NCI-H1105 (cell line): ENCODE measurements around the gene ARPP21.
"Not testable (repeated sequence)": the region's sequence is repeated elsewhere in the genome, so short reads cannot be mapped to it uniquely, and the experiment has no call there.

Experiments
- DNase-seq: peaks from one replicate; lab custom pipeline; 2025; lab: John Stamatoyannopoulos, UW

Gene ARPP21

GRCh38 chr3:35639254-35640186 is at the start of gene ARPP21:
TSS of gene ARPP21 (plus strand) at chr3:35639525. CDS start at chr3:35681752, 42,227 bp downstream.
- no peak for DNase-seq

- DNase-seq = no peak
Observed at GRCh38 chr3:35592589-35593295, 46.6 kb upstream of the ARPP21 start.

GRCh38 chr3:35594739-35595138 is 44.6 kb upstream of the ARPP21 start:
- DNase-seq = no peak

- DNase-seq = no peak
Observed at GRCh38 chr3:35596335-35596995, 42.9 kb upstream of the ARPP21 start.

- DNase-seq = no peak
Observed at GRCh38 chr3:35597490-35597889, 41.8 kb upstream of the ARPP21 start.

- no peak for DNase-seq
Observed at GRCh38 chr3:35598804-35599203, 40.5 kb upstream of the ARPP21 start.

- DNase-seq = peak; percentile 1
Observed at GRCh38 chr3:35601959-35602358, 37.4 kb upstream of the ARPP21 start.

- DNase-seq = no peak
Observed at GRCh38 chr3:35602395-35602936, 36.9 kb upstream of the ARPP21 start.

- DNase-seq = no peak
Observed at GRCh38 chr3:35616346-35616745, 23.0 kb upstream of the ARPP21 start.

- no peak for DNase-seq
Observed at GRCh38 chr3:35617370-35617769, 22.0 kb upstream of the ARPP21 start.

- DNase-seq = not testable (repeated sequence)
Observed at GRCh38 chr3:35620238-35620637, 19.1 kb upstream of the ARPP21 start.

- DNase-seq = no peak
Observed at GRCh38 chr3:35624698-35625097, 14.6 kb upstream of the ARPP21 start.

GRCh38 chr3:35633332-35634124 is 5.8 kb upstream of the ARPP21 start:
- DNase-seq = no peak

- DNase-seq = no peak
Observed at GRCh38 chr3:35635407-35635806, 3.9 kb upstream of the ARPP21 start.

GRCh38 chr3:35635926-35636683 is 3.2 kb upstream of the ARPP21 start:
- DNase-seq = no peak

- DNase-seq = no peak
Observed at GRCh38 chr3:35638251-35638979, 910 bp upstream of the ARPP21 start.

- DNase-seq = no peak
Observed at GRCh38 chr3:35638980-35639253, 408 bp upstream of the ARPP21 start.

GRCh38 chr3:35640190-35641165 is 1.2 kb downstream of the ARPP21 start:
- DNase-seq = no peak

GRCh38 chr3:35641331-35641730 is 2.0 kb downstream of the ARPP21 start:
- no peak for DNase-seq
